GM18505 (cell line): ENCODE measurements around the gene RITA1.

ENCODE experiments used
- ATAC-seq: cut with Tn5 transposase; IDR thresholded peaks from one replicate; pipeline ENCODE4 v1.9.1; 2021; ENCODE audit not compliant: unreplicated experiment
- POLR2A ChIP-seq: IDR thresholded peaks from 4 replicates; pipeline ENCODE4 v1.6.1; 2011; ENCODE audit warnings: borderline replicate concordance; ENCODE audit not compliant: insufficient read depth, insufficient read length; ENCODE audit errors: extremely low read depth

RITA1 gene

DNA sequence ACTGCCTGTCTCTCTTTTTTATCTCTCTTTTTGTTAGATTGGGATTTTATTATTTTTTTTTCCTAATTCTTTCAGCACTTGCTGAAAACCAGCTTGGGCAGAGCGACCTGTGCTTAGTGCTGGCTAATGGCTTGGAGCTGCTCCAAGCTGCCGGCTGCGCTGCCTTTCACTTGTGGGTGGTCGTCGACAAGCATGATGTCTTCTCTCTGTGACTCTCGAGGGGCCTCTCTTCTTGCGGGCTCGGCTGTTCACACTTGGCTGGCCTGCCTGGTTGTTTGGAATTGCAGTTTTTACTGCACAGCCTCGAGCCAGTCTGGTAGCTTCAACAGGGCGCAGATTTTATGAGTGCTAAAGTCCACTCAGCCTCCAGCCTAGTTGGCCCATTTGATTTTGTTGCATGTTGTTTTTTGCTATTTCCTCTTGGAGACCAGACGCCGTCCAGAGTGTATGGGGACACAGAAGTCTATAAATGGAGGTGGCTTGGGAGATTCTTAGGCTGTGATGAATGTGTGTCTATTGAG, 54.4 kb downstream of the RITA1 start:
- no peak for TF ChIP-seq POLR2A
- no peak for ATAC-seq

DNA sequence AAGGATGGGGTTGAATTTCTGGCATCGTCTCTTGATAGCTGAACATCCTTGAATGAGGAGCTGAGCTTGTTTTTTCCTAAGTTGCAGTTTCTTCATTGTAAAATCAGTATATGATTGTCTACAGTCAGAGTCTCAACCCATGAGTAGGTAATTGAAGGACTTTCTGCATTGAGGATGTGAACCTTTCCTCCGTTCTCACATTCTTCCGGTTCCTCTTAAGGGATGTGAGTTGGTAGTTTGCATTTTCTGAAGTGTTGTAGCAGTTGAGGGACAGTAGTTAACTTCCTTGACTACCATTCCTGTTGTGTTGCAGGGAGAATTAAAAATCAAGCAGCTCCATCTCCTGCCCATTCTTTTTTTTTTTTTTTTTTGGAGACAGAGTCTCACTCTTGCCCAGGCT, 54.9 kb downstream of the RITA1 start:
- ATAC-seq, result no peak
- TF ChIP-seq POLR2A, result no peak

DNA sequence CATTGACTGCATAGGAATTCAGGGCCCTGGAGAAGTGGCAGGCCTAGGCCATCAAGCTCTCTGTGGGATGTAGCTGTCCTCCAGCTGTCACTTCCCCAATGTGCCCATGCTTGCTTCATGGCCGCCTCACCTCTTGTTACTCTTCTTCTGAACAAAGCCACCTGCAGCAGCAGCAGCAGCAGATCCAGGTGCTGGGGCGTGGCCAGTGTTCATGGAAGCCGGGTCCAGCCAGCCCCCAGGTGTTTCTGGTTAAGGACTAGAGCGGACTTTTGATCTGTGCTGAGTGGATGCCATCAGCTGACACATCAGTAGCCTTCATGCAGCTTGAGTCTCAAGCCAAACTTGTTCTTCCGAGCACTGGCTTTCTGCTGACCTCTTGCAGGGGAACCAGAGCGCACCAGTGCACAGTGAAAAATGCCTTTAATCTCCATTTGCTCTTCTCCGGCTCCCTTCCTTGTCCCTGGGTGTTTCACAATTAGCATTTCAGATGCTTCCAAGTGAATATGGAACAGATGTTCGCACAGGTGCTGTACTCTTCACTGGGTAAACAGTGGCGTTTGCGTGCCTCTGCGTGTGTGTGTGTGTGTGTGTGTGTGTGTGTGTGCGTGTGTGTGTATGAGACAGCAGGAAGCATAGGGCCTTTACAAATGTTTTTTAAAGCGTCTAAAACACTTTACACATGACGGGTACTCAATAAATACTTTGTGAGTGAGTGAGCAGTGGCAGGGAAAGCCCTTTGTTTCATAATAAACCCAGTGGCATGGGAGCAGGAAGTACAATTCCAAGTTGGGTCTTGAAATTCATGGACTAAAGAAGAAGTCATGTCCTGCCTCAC, 55.9 kb downstream of the RITA1 start:
- no peak for TF ChIP-seq POLR2A
- ATAC-seq, result no peak
